ENCODE results near the gene PAFAH1B2. TPM values are rescaled to one million over a fixed set of nuclear protein-coding genes. Genes with fewer than 3 reads are reported as not detected.
A peak's percentile ranks its signal among the peaks of the same experiment; 100 is the strongest.

Gene PAFAH1B2
- total and polyA plus RNA-seq, 8 donors: 14.9 to 174 (median 32.0) TPM

DNA sequence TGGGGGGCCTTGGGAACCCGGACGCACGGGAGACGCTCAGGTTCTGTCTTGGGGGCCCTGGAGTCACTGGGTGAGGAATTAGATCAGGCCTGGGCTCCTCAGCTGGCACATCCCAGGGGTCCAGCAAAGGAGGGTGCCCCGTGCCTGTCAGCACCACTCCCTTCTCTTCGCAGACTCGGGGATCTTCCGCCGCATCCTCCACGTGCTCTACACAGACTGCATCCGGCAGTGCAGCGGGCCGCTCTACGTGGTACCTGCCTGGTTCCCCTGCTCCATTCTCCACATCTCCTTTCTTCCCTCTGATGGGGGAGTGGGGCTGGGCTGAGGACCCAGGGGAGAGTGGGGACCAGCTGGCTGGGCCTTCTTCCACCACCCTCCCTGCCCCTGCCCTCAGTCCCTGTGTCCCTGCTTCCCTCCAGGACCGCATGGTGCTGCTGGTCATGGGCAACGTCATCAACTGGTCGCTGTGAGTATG lies 48.4 kb downstream of the PAFAH1B2 start:
- TF ChIP-seq EP300 (IDR thresholded peaks at IDR 0.05) (no peak), POLR2A (IDR thresholded peaks at IDR 0.05) (no peak), POLR2AphosphoS5 (IDR thresholded peaks at IDR 0.05) (no peak)
- TF ChIP-seq, protein P1, sequence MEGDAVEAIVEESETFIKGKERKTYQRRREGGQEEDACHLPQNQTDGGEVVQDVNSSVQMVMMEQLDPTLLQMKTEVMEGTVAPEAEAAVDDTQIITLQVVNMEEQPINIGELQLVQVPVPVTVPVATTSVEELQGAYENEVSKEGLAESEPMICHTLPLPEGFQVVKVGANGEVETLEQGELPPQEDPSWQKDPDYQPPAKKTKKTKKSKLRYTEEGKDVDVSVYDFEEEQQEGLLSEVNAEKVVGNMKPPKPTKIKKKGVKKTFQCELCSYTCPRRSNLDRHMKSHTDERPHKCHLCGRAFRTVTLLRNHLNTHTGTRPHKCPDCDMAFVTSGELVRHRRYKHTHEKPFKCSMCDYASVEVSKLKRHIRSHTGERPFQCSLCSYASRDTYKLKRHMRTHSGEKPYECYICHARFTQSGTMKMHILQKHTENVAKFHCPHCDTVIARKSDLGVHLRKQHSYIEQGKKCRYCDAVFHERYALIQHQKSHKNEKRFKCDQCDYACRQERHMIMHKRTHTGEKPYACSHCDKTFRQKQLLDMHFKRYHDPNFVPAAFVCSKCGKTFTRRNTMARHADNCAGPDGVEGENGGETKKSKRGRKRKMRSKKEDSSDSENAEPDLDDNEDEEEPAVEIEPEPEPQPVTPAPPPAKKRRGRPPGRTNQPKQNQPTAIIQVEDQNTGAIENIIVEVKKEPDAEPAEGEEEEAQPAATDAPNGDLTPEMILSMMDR (IDR thresholded peaks at IDR 0.05): no peak
- 85 to 96% (median 91%) methylated on average over 17 of the region's 17 CpGs for WGBS, 5 donors
- Histone ChIP-seq H3K4me3 (no peak overlapping the region), H3K36me3 (peaks cover 69 to 97% (median 90%) of the 10 kb centered on the region in 4 donors), H3K4me1 (peaks cover 12 to 55% (median 34%) of the 10 kb centered on the region in 4 donors), H3K27me3 (no peaks in the 10 kb centered on the region), H3K27ac (peak overlapping the region in 1 of 5 donors; percentile 37), H3K9me3 (no peaks in the 10 kb centered on the region)
- intact Hi-C loops (cut with DNase I; ENCODE audit: low total_unique reads): no loop called here
- no peak for DNase-seq

DNA sequence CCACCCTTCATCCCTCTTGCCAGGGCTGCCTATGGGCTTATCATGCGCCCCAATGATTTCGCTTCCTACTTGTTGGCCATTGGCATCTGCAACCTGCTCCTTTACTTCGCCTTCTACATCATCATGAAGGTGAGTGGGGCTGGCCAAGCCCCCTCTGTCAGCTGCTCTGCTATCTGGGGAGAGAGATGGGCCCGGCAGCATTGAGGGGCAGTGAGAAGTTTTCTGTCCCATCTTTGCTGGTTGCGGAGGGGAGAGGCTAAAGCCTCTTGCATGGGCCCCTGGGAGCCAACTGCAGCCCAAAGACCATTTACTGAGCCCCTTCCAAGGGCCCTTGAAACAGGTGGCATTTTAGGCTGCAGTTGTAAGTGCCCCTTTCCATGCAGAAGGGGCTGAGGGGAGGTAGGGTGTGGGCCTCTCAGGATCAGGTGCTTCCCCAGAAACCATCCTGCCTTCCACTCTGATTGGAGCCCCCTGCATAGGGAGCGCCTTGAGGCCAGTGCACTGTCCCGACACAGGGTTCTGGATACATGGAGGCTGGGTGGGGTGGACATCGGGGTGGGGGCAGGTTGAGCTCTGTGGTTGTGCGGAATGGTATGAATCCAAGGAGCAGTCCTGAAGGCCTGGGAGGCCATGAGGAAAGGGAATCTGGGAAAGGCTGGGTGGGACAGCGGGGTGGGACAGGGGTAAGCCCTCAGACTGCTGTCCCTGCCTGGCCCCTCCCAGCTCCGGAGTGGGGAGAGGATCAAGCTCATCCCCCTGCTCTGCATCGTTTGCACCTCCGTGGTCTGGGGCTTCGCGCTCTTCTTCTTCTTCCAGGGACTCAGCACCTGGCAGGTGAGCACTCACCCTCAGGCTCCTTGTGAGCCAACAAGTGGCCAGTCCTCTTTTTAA lies 49.3 kb downstream of the PAFAH1B2 start:
- no peaks in the 10 kb centered on the region for H3K27me3 ChIP-seq
- intact Hi-C loops (cut with DNase I; ENCODE audit: low total_unique reads): no loop called here
- no peaks in the 10 kb centered on the region for H3K9me3 ChIP-seq
- no peak for DNase-seq
- peak overlapping the region in 2 of 5 donors; percentile 18 to 37 for H3K27ac ChIP-seq
- TF ChIP-seq POLR2AphosphoS5 (IDR thresholded peaks at IDR 0.05): no peak
- TF ChIP-seq, protein P1 (IDR thresholded peaks at IDR 0.05): no peak
- peaks cover 60 to 87% (median 81%) of the 10 kb centered on the region in 4 donors for H3K36me3 ChIP-seq
- no peak overlapping the region for H3K4me3 ChIP-seq
- 88 to 94% (median 93%) methylated on average over 15 of the region's 15 CpGs for WGBS, 5 donors
- peaks cover 17 to 55% (median 36%) of the 10 kb centered on the region in 4 donors for H3K4me1 ChIP-seq

DNA sequence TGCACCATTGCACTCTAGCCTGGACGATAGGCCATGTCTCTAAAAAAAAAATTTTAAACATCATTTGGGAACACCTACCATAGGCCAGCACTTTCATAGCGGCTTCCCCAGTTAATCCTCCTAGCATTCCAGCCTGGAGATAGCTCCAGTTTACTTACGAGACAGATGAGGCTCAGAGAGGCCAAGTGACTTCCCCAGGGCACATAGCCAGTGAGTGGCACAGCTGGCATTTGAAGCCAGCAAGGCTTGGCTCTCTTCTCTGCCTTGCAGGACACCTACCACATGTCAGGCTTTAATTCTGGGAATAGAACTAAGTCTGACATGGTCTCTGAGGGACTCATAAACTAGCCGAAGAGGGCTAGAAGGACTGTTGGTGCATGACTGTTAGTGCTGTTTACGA lies 50.2 kb downstream of the PAFAH1B2 start:
- Histone ChIP-seq H3K4me1 (peaks cover 22 to 63% (median 45%) of the 10 kb centered on the region in 4 donors), H3K9me3 (no peaks in the 10 kb centered on the region), H3K27me3 (no peaks in the 10 kb centered on the region), H3K36me3 (peaks cover 51 to 80% (median 75%) of the 10 kb centered on the region in 4 donors), H3K27ac (peak overlapping the region in 1 of 5 donors; percentile 18), H3K4me3 (no peak overlapping the region)
- TF ChIP-seq POLR2AphosphoS5 (IDR thresholded peaks at IDR 0.05): no peak
- TF ChIP-seq, protein P1 (IDR thresholded peaks at IDR 0.05): no peak
- TF ChIP-seq POLR2A (IDR thresholded peaks at IDR 0.05): no peak
- no peak for TF ChIP-seq EP300 (IDR thresholded peaks at IDR 0.05)
- intact Hi-C loops (cut with DNase I; ENCODE audit: low total_unique reads): no loop called here
- no peak for DNase-seq
- WGBS, 5 donors: 74 to 85% (median 85%) methylated on average over 5 of the region's 5 CpGs

DNA sequence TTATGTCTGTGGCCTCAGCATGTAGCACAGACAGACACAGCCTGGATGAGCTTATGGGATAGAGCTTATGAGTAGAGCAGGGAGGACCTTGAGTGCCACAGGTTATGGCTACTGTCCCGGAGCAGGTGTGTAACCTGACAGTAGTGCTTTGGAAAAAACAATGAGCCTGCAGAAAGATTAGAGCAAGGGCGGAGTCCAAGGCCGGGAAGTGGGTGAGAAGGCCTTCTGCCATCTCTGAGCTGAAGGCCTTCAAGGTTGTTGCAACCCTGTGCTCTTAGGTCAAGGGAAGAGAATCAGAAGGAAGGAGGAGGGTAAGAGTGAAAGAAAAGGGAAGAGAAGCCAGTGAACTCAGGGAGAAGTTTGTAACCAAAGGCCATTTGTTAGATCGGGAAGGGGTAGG lies 51.2 kb downstream of the PAFAH1B2 start:
- H3K9me3 ChIP-seq: no peaks in the 10 kb centered on the region
- DNase-seq: peak in 1 of 2 donors; percentile 58
- intact Hi-C loops (cut with DNase I; ENCODE audit: low total_unique reads): no loop called here
- peak overlapping the region in 3 of 5 donors; percentile 20 to 89 (median 22) for H3K27ac ChIP-seq
- H3K4me1 ChIP-seq: peaks cover 22 to 61% (median 47%) of the 10 kb centered on the region in 4 donors
- TF ChIP-seq, protein P1 (IDR thresholded peaks at IDR 0.05): no peak
- no peak for TF ChIP-seq POLR2AphosphoS5 (IDR thresholded peaks at IDR 0.05)
- TF ChIP-seq EP300 (IDR thresholded peaks at IDR 0.05): no peak
- H3K36me3 ChIP-seq: peaks cover 42 to 70% (median 65%) of the 10 kb centered on the region in 4 donors
- 46 to 78% (median 58%) methylated on average over 4 of the region's 4 CpGs for WGBS, 5 donors
- H3K27me3 ChIP-seq: no peaks in the 10 kb centered on the region
- H3K4me3 ChIP-seq: no peak overlapping the region

Measured in stomach (tissue), 9 donors.